Mesodermal cell (in vitro differentiated cells): Measurements from ENCODE around the gene CCDC85A.

ENCODE experiments used
- H3K27ac ChIP-seq: 2 replicates; pipeline ENCODE4 v1.7.0; 2013; ENCODE audit warnings: mild to moderate bottlenecking, low read depth, low read length, moderate library complexity; ENCODE audit not compliant: severe bottlenecking
- H3K36me3 ChIP-seq: 2 replicates; pipeline ENCODE4 v1.7.1; 2013; ENCODE audit warnings: mild to moderate bottlenecking, low read length, moderate library complexity; ENCODE audit not compliant: control insufficient read depth, insufficient read depth
- H3K4me1 ChIP-seq: one replicate; pipeline ENCODE4 v1.7.1; 2013; ENCODE audit warnings: mild to moderate bottlenecking, low read length; ENCODE audit not compliant: insufficient read depth, control insufficient read depth, poor library complexity, severe bottlenecking
- H3K4me3 ChIP-seq: 2 replicates; pipeline ENCODE4 v1.7.0; 2013; ENCODE audit warnings: low read length, control low read depth, mild to moderate bottlenecking; ENCODE audit not compliant: insufficient read depth, poor library complexity, severe bottlenecking; ENCODE audit errors: extremely low read depth
- H3K9me3 ChIP-seq: 2 replicates; pipeline ENCODE4 v1.7.1; 2013; ENCODE audit warnings: mild to moderate bottlenecking, low read length, moderate library complexity; ENCODE audit not compliant: control insufficient read depth
- WGBS, 2 experiments: methylation state at CpG; one replicate each; pipeline ENCODE4 v1.1.5; 2013; ENCODE audit warnings: missing lambda C conversion rate in 2 of 2; ENCODE audit not compliant: insufficient coverage in 2 of 2; 5-methylcytosine and 5-hydroxymethylcytosine counted together

The CCDC85A gene

GRCh38 chr2:56211048-56211447, 27.3 kb downstream of the CCDC85A start:
- H3K4me1 ChIP-seq, result peaks cover 4% of the 10 kb centered on the region

GRCh38 chr2:56215911-56216310, 32.1 kb downstream of the CCDC85A start:
- WGBS, 2 experiments, result 100% methylated on average over 2 of the region's 2 CpGs; no CpG with 5 or more reads in 1 of the 2 experiments

More at GRCh38 chr2:56211048-56211447, 27.3 kb downstream of the CCDC85A start:
- H3K9me3 ChIP-seq, result no peaks in the 10 kb centered on the region
- H3K27ac ChIP-seq, result no peak overlapping the region
- H3K4me3 ChIP-seq, result no peak overlapping the region
- H3K36me3 ChIP-seq, result no peaks in the 10 kb centered on the region

GRCh38 chr2:56217106-56217505, 33.3 kb downstream of the CCDC85A start:
- no peaks in the 10 kb centered on the region for H3K4me1 ChIP-seq
- no peak overlapping the region for H3K27ac ChIP-seq
- H3K9me3 ChIP-seq, result no peaks in the 10 kb centered on the region
- H3K36me3 ChIP-seq, result no peaks in the 10 kb centered on the region
- no peak overlapping the region for H3K4me3 ChIP-seq
- no CpG with 5 or more reads among the region's 1 CpG for WGBS, 2 experiments

More at GRCh38 chr2:56215911-56216310, 32.1 kb downstream of the CCDC85A start:
- Histone ChIP-seq H3K36me3 (no peaks in the 10 kb centered on the region), H3K4me3 (no peak overlapping the region), H3K4me1 (no peaks in the 10 kb centered on the region), H3K9me3 (no peaks in the 10 kb centered on the region), H3K27ac (no peak overlapping the region)

GRCh38 chr2:56222481-56222880, 38.7 kb downstream of the CCDC85A start:
- Histone ChIP-seq H3K9me3 (no peaks in the 10 kb centered on the region), H3K27ac (no peak overlapping the region), H3K36me3 (no peaks in the 10 kb centered on the region), H3K4me1 (no peaks in the 10 kb centered on the region), H3K4me3 (no peak overlapping the region)
- no CpG with 5 or more reads among the region's 3 CpGs for WGBS, 2 experiments

GRCh38 chr2:56224316-56224715, 40.5 kb downstream of the CCDC85A start:
- Histone ChIP-seq H3K4me1 (no peaks in the 10 kb centered on the region), H3K36me3 (no peaks in the 10 kb centered on the region), H3K9me3 (no peaks in the 10 kb centered on the region), H3K27ac (no peak overlapping the region), H3K4me3 (no peak overlapping the region)
- WGBS, 2 experiments, result no CpG with 5 or more reads among the region's 1 CpG

- H3K9me3 ChIP-seq, result no peaks in the 10 kb centered on the region
- no peaks in the 10 kb centered on the region for H3K4me1 ChIP-seq
- no peak overlapping the region for H3K27ac ChIP-seq
- H3K36me3 ChIP-seq, result no peaks in the 10 kb centered on the region
- H3K4me3 ChIP-seq, result no peak overlapping the region
- WGBS, 2 experiments, result 100% methylated on average over 1 of the region's 1 CpG; no CpG with 5 or more reads in 1 of the 2 experiments
Measured at GRCh38 chr2:56227811-56228210, 44.0 kb downstream of the CCDC85A start.

GRCh38 chr2:56229397-56230060, 45.7 kb downstream of the CCDC85A start:
- H3K36me3 ChIP-seq, result no peaks in the 10 kb centered on the region
- no peaks in the 10 kb centered on the region for H3K9me3 ChIP-seq
- H3K27ac ChIP-seq, result no peak overlapping the region
- WGBS, 2 experiments, result 64 to 86% methylated on average over 1 of the region's 6 CpGs
- no peaks in the 10 kb centered on the region for H3K4me1 ChIP-seq
- H3K4me3 ChIP-seq, result no peak overlapping the region

- Histone ChIP-seq H3K27ac (no peak overlapping the region), H3K4me1 (no peaks in the 10 kb centered on the region), H3K4me3 (no peak overlapping the region), H3K9me3 (no peaks in the 10 kb centered on the region), H3K36me3 (no peaks in the 10 kb centered on the region)
- WGBS, 2 experiments, result no CpG with 5 or more reads among the region's 2 CpGs
Measured at GRCh38 chr2:56230156-56230555, 46.4 kb downstream of the CCDC85A start.

- no peaks in the 10 kb centered on the region for H3K9me3 ChIP-seq
- H3K27ac ChIP-seq, result no peak overlapping the region
- H3K4me3 ChIP-seq, result no peak overlapping the region
- no peaks in the 10 kb centered on the region for H3K4me1 ChIP-seq
- H3K36me3 ChIP-seq, result no peaks in the 10 kb centered on the region
- 83 to 100% methylated on average over 1 to 2 of the region's 3 CpGs for WGBS, 2 experiments
Measured at GRCh38 chr2:56231361-56231760, 47.6 kb downstream of the CCDC85A start.

GRCh38 chr2:56232912-56233311, 49.1 kb downstream of the CCDC85A start:
- Histone ChIP-seq H3K36me3 (no peaks in the 10 kb centered on the region), H3K27ac (no peak overlapping the region), H3K4me1 (no peaks in the 10 kb centered on the region), H3K9me3 (no peaks in the 10 kb centered on the region), H3K4me3 (no peak overlapping the region)
- WGBS, 2 experiments, result 45 to 60% methylated on average over 2 of the region's 2 CpGs

- H3K27ac ChIP-seq, result no peak overlapping the region
- H3K36me3 ChIP-seq, result no peaks in the 10 kb centered on the region
- no peaks in the 10 kb centered on the region for H3K4me1 ChIP-seq
- no peak overlapping the region for H3K4me3 ChIP-seq
- 85 to 89% methylated on average over 1 to 2 of the region's 2 CpGs for WGBS, 2 experiments
- H3K9me3 ChIP-seq, result no peaks in the 10 kb centered on the region
Measured at GRCh38 chr2:56234241-56234640, 50.5 kb downstream of the CCDC85A start.
